Activated CD8-positive, alpha-beta memory T cell treated with anti-CD3 and anti-CD28 coated beads, Interleukin-2, amount 50 U/mL, for 24 hours (primary cell): Measurements from ENCODE around the gene NKX2-1.
"Not testable (repeated sequence)": the region's sequence is repeated elsewhere in the genome, so short reads cannot be mapped to it uniquely, and the experiment has no call there.

ENCODE experiments used
- DNase-seq: peaks from one replicate; pipeline ENCODE4 v3.0.0-alpha.2; 2020; ENCODE audit errors: extremely low read depth

Gene NKX2-1

DNA sequence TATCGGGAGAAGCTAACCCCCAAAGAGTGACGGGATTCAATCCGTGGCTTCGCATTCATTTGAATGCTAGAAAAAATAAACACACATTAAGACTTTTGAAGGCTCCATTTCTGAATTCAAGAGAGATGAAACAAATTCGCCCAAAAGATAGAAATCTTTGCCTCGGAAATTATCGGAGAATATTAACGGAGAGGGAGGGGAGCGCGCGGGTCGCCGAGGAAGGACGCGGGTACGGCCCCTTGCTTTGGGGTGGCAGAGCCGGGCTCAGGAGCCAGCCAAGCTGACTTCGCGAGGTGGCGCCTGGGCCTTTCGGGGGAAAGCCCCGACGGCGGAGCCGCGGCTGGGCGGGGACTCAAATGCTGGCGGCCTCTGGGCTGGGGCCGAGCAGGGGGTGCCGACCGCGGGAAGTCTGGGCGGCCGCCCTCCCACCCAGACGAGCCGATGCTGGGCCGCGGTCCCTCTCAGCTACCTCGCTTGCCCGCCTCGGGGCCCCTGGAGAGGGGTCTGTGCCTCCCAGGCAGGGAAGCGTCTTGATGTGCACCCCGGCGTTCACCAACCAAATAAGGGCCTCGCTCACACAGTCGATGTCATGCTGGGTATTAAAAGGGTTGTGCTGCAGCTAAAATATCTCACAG, 14.7 kb downstream of the NKX2-1 start:
- DNase-seq: no peak

DNA sequence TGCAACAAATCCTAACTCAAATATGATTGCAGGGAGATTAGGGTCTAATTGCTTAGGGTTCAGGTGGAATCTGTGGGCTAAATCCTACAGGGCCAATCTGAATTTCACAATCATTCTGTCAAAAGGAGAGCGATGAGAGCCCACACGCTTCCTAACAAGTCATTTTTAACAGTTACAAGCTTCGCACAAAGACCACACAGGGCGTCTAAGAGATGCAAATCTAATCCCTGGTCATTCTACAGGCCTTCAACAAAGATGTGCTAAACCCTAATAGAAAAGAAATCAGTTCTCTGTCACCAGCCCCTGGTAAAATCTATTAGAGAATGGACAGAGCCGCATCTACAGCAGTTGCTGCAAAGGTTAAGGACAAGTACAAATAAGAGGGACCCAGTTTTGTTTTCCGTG, 15.3 kb downstream of the NKX2-1 start:
- no peak for DNase-seq

DNA sequence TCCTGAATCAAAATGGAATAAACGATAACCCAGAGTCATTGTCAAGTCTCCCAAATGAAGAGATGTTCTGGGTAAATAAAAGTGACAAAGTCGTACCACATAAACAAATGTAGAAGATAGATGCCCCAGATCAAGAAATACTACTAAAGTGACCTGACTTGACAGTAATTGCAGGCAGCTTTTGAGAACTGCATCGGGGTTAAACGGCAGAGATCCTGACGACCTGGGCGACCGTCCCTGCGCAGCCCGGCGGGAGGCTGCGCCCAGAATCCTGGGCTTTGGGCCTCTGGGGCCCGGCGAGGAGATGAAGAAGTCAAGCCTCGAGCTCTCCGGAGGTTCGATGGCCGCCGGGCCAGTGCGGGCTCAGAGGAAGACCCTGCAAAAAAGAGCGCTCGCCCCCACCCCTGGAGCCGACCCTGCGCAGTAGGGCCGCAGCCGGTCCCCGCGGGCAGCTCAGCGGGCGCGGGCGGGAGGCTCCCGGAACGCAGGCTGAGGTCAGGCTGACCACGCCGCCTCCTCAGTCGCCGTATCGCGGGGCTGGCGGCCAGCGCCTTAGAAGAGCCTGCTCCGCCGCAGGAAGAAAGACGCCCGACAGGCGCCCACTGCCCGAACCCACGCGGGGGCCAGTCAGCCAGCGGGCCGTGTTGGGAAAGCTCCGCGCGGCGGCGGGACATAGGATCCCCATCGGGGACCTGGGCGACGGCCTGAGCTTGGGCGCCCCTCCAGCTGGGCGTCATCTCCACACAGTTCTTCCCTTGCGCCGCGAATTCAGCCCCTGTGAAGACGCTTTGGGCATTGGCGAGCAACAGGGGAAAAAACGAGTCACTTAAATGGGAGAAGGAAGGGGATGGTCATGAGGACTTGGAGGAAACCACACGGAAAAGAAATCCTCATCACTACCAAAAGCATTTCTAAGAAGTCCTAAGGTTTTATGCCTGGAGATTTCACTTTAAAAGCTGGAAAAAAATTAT, 16.0 kb downstream of the NKX2-1 start:
- no peak for DNase-seq

DNA sequence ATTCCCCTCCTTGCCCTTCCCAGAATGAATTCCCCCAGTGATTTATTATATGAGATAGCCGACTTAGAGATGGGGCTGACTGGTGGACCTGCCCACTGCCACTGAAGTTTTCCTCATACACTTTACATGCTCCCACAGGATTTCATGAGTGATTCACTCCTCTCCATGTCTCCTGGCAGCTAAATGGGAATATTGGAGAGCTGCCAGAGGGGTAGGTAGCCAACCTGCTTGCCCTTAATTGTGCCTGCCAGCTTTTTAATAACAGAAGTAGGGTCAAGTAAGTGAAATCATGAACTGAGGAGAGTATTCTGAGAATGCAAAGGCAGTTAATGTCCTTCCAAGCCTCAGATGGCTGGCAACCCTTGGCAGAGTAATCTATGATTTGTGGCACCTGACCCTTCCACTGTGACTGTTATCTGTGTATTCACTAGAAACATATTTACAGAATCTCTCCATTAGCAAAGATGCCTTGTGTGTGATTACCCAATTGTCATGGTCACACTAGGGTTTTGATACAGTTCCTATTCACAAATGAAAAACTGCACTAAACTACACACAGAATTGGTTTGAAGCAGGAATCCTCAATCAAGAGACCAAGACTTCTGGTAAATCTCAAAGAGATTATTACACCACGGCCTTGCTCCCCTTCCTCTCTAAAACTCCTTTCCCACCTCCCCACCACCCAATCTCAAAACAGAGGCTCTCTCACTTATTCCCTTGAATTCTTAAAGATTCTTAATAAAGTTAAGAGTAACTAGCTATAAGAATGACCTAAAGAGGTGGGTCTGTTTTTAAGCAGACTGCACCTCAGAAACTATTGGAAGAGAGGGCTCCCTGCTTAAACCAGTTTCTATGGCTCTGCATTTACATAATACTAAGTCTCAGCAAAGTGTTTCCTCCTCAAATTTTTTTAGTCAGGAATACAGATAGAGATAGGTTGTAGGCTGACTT, 17.2 kb downstream of the NKX2-1 start:
- no peak for DNase-seq

GRCh38 chr14:36498938-36499337, 21.1 kb downstream of the NKX2-1 start:
- DNase-seq: no peak

- DNase-seq: no peak
Measured at GRCh38 chr14:36496346-36496745, 23.7 kb downstream of the NKX2-1 start.

DNA sequence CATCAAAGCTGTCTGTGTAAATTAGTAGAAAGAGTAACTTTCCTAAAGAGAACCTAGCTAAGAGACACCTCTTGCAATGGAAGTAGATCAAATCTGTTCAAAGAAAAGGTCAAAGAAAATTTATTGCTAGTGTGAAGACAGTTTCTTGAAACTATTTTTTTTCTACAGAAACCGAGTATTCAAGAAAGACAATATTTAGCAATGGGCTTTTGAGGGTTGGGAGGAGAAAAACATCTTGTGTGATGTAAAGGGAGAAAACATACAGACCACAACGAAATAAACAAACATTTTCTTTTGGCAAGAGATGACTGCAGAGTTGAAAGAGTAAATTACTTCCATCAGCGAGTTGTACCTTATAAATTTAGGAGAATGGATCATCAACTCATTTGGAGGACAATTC, 24.4 kb downstream of the NKX2-1 start:
- DNase-seq: no peak

DNA sequence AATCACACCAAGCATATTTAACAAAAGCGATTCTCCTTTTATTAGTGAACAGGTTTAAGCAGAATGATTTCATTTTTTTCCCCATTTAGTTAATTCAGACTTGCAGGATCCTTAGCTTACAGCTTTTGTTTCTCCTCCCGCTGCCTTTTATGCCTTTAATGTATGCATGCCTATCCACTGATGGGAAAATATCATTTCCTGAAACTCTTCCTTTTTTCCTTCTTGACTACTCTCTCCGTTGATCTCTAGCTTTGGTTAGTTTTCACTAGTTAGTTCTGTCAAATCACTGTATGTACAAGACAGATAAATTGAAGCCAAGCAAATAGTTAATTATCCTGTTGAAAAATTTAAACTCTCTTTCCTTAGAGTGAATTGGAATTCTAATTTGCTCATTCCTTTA, 26.3 kb downstream of the NKX2-1 start:
- DNase-seq: no peak

GRCh38 chr14:36485773-36486172, 34.3 kb downstream of the NKX2-1 start:
- no peak for DNase-seq

- no peak for DNase-seq
Measured at GRCh38 chr14:36479344-36479743, 40.7 kb downstream of the NKX2-1 start.

- DNase-seq: no peak
Measured at GRCh38 chr14:36478782-36479181, 41.2 kb downstream of the NKX2-1 start.

- no peak for DNase-seq
Measured at GRCh38 chr14:36477266-36477665, 42.8 kb downstream of the NKX2-1 start.

DNA sequence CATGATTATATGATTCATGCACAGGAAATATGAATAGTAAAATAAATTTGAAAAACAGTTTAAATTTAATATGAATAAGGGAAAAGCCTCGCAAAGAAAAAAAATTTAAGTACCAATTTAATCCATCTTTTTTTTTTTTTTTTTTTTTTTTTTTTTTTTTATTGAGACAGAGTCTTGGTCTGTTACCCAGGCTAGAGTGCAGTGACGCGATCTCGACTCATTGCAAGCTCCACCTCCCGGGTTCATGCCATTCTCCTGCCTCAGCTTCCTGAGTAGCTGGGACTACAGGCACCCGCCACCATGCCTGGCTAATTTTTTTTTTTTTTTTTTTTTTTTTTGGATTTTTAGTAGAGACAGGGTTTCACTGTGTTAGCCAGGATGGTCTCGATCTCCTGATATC, 44.0 kb downstream of the NKX2-1 start:
- DNase-seq: not testable (repeated sequence)

DNA sequence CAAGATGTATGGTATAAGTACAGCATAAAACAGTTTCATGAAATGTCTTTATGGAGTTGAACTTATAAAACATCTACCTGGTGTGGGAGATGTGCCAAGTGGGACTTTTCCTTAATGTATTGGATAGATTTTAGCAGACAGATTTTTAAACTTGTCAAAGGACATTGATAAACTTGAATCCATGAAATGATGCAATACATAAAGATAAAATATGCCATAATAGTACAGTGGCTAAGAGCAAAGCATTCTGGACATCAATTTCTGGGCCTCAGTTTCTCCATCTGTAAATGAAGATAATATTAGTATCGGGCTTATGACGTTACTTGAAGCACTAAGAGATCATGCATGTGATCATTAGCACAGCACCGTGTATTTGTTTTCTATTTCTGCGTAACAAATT, 45.4 kb downstream of the NKX2-1 start:
- DNase-seq: no peak

GRCh38 chr14:36471431-36471830, 48.6 kb downstream of the NKX2-1 start:
- no peak for DNase-seq

GRCh38 chr14:36467332-36467731, 52.7 kb downstream of the NKX2-1 start:
- no peak for DNase-seq
